Muscle of arm (tissue), 12 donors: ENCODE measurements around the gene CCR5. TPM values are rescaled to one million over a fixed set of nuclear protein-coding genes. Genes with fewer than 3 reads are reported as not detected.

Source experiments
- polyA plus RNA-seq, 12 donors: library from polyadenylated mRNA; unstranded; fragments of 120-200 nt; gene quantifications; one replicate each; pipeline ENCODE4 v1.2.1, GENCODE V29; 2013; ENCODE audit not compliant: insufficient read length in 12 of 12

CCR5 gene
- polyA plus RNA-seq, 12 donors, result 0.25 to 0.73 (median 0.33) TPM; not detected in 2

Other genes starting within 250 kb of the CCR5 start
- 1 to 10 TPM in 11 of 12 donors, not detected in 1; 1.8 to 4.3 (median 3.6) TPM for gene CCR1, start 162.6 kb upstream of the CCR5 start, polyA plus RNA-seq
- under 1 TPM in 4 of 12 donors, not detected in 8; 0.11 to 0.39 (median 0.26) TPM for gene CCR3, start 128.5 kb upstream of the CCR5 start, polyA plus RNA-seq
- 1 to 10 TPM in 2 of 12 donors, under 1 TPM in 8, not detected in 2; 0.48 to 2.8 (median 0.82) TPM for gene CCR2, start 16.8 kb upstream of the CCR5 start, polyA plus RNA-seq
- under 1 TPM in 10 of 12 donors, not detected in 2; 0.27 to 0.83 (median 0.53) TPM for gene CCRL2, start 36.3 kb downstream of the CCR5 start, polyA plus RNA-seq
- 1 to 10 TPM in 10 of 12 donors, not detected in 2; 1.0 to 6.1 (median 1.9) TPM for gene LTF, start 94.0 kb downstream of the CCR5 start, polyA plus RNA-seq
- under 1 TPM in 1 of 12 donors, not detected in 11; 0.09 TPM for gene RTP3, start 127.0 kb downstream of the CCR5 start, polyA plus RNA-seq
- gene LRRC2, start 195.4 kb downstream of the CCR5 start, polyA plus RNA-seq, result 1 to 10 TPM in 11 of 12 donors, not detected in 1; 2.2 to 6.6 (median 4.2) TPM
- under 1 TPM in 10 of 12 donors, not detected in 2; 0.12 to 0.46 (median 0.31) TPM for gene FAM240A, start 241.6 kb downstream of the CCR5 start, polyA plus RNA-seq